CD4-positive, alpha-beta T cell treated with Interferon gamma for 1 hour (primary cell): Measurements from ENCODE around the gene RASL10A.
A peak's percentile ranks its signal among the peaks of the same experiment; 100 is the strongest.

Source experiments
- DNase-seq: peaks from one replicate; pipeline ENCODE4 v3.0.0-alpha.2; 2020

The RASL10A gene

DNA sequence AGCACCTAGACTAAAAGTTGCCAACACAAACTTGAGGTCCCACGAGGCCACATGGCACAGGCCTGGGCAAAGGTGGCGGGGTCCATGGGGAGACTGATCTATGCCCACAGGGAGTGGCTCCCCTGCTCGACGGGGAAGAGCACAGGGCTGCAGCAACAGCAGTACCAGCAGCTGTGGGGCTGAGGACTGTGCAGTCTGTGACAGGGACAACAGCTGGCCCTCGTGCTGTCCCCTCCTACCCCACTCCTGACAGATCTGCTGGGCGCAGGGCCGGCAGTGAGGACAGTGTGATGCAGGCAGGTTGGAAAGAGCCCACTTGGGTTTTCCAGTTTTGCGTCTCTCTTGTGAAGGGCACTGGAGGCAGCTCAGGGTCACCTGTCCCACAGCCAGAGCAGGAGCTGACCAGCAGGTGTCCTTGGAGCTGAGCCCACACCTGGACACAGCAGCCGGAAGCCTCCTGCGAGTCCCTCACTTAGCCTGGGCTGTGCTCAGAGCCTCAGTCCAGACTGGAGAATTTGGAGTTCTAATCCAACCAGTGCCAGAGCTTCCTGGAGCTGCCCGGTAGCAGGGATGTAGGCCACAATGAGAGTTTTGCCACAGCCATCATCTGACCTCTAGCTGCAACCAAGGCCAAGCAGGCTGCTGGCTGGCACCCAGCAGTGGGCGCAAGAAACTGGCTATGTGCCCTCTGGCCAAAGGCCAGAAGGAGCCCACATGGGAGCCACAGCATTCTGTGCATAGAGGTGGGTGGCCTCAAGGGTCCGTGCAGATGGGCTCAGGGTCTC is 12.6 kb downstream of the RASL10A start:
- no peak for DNase-seq

DNA sequence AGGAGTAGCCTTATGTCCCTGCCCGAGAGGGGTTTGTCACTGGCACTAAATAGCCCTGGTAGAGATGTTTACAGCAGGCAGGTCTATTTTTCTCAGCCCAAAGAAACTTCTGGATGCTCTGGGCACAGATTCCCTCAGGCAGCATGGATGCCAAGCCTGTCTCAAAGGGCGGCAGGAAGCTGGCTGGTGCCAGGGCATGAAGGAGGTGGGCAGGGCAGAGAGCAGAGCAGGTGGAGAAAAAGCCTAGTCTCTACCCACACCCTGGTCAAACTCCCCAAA is 13.2 kb downstream of the RASL10A start:
- DNase-seq, result no peak

DNA sequence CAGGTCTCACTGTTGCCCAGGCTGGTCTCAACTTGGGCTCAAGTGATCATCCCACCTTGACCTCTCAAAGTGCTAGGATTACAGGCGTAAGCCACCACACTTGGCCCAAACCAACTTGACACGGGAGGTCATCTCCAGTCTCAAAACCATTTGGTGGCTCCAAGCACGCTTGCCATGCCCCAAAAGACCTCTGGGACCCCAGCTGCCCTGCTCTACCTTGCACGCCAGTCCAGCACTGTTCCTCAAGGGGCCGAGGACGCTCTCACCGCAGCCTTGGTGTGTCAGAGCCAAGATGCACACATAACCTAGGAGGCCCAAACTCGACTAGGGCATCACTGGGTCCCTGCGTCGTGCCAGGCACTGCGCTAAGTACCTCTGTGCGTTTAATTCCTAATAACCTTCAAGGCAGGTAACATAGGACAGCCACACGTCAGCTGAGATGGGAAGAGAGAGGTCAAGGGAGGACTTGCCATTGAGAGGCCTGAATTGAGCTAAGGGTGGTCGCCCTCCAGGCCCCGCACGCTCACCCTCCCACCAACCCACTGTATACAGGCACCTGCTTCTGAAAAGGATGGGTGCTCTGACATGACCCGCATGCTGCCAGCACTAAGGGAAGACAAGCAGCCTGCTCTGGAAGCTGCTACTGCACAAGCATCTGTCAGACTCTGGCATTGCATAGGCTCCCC is 13.6 kb downstream of the RASL10A start:
- no peak for DNase-seq

DNA sequence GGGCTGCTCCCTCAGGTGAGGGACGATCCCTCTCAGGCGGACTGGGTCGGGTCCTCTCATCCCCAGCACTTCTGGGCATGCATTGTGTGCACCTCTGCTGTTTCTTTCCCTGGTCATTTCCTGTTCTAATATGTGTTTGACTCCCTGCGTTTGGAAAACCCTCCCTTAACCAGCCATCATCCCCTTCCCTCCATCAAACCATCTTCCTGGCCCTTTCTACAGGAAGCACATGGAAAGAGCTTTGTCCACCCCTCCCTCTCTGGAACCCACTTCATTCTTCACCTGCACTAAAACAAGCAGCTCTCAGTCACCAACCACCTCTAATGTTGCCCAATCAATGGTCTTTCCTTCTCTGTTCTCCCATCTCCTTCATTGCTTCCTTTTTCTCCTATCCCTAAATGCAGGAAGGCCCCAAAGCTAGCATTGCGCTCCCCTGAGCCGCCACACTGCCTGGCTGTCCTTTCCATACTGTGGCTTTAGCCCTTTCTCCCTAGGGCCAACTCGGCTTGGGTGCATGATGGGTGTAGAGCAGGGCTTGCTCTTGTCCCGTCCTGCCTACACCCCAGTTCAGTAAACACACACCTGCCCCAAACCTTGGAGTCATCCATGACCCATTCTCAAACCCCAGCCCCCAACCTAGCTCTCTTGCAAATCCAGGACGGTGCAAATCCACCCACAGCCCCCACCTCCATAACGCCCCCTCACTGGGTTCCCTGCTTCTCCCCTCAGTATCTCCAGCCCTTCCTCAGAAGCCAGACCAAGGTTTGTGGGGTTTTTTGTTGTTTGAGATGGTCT is 14.5 kb downstream of the RASL10A start:
- DNase-seq, result no peak

DNA sequence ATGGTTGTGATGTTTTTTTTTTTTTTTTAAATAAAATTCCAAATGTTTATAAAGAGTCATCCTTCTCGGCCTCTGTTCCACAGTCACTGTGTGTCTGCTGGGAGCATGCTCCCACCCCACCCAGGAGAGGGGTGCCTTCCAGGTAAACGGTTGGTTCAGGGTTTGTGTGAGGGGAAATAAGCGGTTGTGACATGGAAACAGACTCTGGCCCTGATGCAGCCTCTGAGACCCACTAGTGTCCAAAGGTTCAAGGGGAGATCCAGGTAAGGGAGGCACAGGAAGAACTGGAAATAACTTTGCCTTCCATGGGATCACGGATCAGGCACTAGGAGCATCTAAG is 15.1 kb downstream of the RASL10A start:
- DNase-seq, result no peak

DNA sequence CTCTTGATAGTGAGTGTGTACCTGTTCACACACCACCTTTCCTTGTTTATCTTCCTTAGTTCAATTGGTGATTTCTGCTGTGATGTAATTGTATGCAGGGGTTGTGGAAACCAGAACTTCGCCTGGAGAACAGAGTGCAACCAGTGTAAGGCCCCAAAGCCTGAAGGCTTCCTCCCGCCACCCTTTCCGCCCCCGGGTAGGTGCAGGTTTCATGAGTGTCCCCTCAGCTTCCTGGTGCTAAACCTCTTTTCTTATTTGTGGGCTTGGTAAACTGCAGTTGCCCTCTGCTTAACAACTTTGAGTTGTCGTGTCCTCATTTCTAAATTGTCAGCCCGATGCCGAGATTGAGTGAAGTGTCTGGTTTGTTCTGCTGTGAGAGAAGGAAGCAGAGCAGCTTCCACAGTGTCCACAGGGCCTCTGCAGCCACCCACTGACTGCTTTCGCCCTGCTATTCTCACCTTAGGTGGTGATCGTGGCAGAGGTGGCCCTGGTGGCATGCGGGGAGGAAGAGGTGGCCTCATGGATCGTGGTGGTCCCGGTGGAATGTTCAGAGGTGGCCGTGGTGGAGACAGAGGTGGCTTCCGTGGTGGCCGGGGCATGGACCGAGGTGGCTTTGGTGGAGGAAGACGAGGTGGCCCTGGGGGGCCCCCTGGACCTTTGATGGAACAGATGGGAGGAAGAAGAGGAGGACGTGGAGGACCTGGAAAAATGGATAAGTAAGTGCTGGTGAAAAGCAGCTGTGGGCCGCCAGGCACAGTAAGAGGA is 16.2 kb downstream of the RASL10A start:
- no peak for DNase-seq

- no peak for DNase-seq
These were observed 16.9 kb downstream of the RASL10A start for GRCh38 chr22:29298641-29299040.

DNA sequence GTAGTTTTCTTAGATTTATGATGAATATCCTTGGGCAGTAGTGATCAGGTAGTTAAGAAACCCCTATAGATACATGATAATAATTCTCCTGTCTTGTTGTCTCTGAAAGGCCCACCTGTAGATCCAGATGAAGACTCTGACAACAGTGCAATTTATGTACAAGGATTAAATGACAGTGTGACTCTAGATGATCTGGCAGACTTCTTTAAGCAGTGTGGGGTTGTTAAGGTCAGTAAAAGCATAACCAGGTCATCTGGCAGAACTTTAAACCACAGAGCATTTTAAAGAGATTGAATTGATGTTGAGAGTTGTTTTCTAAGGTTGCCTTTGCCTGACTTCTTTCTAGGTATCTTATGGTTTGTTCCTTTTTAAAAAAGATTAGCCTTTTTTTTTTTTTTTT is 23.1 kb downstream of the RASL10A start:
- DNase-seq, result no peak

- no peak for DNase-seq
These were observed 24.3 kb downstream of the RASL10A start for GRCh38 chr22:29291215-29291614.

GRCh38 chr22:29290061-29290460 is 25.4 kb downstream of the RASL10A start:
- no peak for DNase-seq

- DNase-seq, result no peak
These were observed 26.7 kb downstream of the RASL10A start for GRCh38 chr22:29288837-29289236.

DNA sequence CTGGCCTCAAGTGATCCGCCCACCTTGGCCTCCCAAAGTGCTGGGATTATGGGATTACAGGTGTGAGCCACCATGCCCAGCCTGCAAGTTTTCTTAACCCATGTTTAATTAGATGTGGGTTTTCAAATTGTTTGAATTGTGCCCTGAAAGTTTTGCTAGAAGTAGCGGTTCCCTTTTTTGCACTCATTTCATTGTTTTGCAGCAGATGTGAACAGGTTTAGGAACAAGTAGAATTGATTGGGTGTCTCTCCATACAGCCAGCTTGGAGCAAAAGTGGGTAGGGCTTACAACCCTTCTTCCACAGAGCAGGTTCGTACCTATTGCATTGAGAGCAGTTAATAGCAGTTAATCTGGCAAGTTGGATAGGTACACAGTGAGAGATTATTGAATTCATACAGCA is 31.3 kb downstream of the RASL10A start:
- DNase-seq, result no peak

GRCh38 chr22:29277927-29278326 is 37.6 kb downstream of the RASL10A start:
- DNase-seq, result no peak

GRCh38 chr22:29275819-29276565 is 39.5 kb downstream of the RASL10A start:
- no peak for DNase-seq

- no peak for DNase-seq
These were observed 40.3 kb downstream of the RASL10A start for GRCh38 chr22:29275167-29275566.

- DNase-seq, result no peak
These were observed 42.9 kb downstream of the RASL10A start for GRCh38 chr22:29272624-29273023.

GRCh38 chr22:29270475-29271271 is 44.8 kb downstream of the RASL10A start:
- DNase-seq, result no peak

GRCh38 chr22:29269731-29270474 is 45.6 kb downstream of the RASL10A start:
- no peak for DNase-seq

- no peak for DNase-seq
These were observed 46.3 kb downstream of the RASL10A start for GRCh38 chr22:29269230-29269604.

DNA sequence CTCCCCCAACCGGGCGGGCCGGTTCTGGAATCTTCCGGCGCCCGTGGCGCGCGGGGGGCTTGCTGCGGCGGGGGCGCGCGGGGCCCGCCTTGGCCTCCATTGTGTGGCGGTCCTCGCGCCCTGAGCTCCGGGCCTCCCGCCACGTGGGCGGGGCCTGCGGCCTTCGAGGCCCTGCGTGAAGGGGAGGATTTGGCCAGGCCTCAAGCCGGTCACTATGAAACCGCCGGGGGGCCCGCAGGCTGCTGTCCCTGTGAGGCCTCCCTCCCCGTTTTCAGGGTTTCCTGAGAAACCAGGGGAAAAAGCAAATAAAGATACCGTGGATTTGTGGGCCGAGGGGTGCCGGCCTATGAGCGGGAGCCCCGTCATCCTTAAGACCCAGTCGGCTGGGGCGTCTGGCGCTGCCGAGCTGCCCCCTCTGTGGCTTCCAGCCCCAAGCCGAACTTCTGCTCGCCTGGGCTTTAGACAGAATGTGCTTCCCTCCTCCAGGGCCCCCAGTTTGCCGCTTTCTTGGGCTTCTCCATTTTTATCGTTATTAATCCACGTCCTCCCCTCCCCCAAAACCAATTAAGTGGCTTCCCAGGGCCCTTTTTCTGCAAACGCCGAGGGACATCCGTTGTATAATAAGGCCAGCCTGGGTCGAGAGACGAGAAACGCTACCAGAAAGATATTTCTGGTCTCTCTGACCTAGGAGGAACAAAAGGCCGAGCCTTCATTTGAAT is 46.8 kb downstream of the RASL10A start:
- DNase-seq, result peak; percentile 35
